CD4-positive, alpha-beta T cell treated with Interleukin-10 for 1 hour (primary cell): ENCODE measurements around the gene PPIA.
"Not testable (repeated sequence)": the region's sequence is repeated elsewhere in the genome, so short reads cannot be mapped to it uniquely, and the experiment has no call there.

Experiments used
- DNase-seq: peaks from one replicate; pipeline ENCODE4 v3.0.0-alpha.2; 2020

Gene PPIA

GRCh38 chr7:44791278-44792219 is 4.9 kb upstream of the PPIA start:
- DNase-seq = no peak

GRCh38 chr7:44793919-44794318 is 2.6 kb upstream of the PPIA start:
- no peak for DNase-seq

DNA sequence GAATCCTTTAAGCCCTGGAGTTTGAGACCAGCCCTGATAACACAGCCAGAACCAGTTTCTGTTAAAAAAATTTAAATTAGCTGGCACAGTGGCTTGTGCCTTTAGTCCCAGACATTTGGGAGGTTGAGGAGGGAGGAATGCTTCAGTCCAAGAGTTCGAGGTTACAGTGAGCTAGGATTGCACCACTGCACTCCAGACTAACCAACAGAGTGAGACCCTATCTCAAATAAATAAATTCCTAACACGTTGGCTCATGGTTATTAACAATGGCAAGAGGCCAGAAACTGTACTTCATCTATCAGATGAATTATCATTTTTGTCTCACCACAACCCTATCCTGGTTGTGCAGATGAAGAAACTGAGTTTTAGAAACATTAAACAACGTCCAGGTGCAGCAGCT is 2.1 kb upstream of the PPIA start:
- no peak for DNase-seq

GRCh38 chr7:44796034-44796503 is 412 bp upstream of the PPIA start:
- DNase-seq = no peak

GRCh38 chr7:44797329-44798258 is 1.1 kb downstream of the PPIA start:
- DNase-seq = peak; percentile 90

- DNase-seq = peak; percentile 15
Observed at GRCh38 chr7:44798649-44799305, 2.3 kb downstream of the PPIA start.

- DNase-seq = no peak
Observed at GRCh38 chr7:44799939-44800338, 3.5 kb downstream of the PPIA start.

DNA sequence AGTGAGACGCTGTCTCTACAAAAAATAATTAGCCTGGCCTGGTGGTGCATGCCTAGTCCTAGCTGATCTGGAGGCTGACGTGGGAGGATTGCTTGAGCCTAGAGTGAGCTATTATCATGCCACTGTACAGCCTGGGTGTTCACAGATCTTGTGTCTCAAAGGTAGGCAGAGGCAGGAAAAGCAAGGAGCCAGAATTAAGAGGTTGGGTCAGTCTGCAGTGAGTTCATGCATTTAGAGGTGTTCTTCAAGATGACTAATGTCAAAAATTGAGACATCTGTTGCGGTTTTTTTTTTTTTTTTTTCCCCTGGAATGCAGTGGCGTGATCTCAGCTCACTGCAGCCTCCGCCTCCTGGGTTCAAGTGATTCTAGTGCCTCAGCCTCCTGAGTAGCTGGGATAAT is 5.4 kb downstream of the PPIA start:
- no peak for DNase-seq

DNA sequence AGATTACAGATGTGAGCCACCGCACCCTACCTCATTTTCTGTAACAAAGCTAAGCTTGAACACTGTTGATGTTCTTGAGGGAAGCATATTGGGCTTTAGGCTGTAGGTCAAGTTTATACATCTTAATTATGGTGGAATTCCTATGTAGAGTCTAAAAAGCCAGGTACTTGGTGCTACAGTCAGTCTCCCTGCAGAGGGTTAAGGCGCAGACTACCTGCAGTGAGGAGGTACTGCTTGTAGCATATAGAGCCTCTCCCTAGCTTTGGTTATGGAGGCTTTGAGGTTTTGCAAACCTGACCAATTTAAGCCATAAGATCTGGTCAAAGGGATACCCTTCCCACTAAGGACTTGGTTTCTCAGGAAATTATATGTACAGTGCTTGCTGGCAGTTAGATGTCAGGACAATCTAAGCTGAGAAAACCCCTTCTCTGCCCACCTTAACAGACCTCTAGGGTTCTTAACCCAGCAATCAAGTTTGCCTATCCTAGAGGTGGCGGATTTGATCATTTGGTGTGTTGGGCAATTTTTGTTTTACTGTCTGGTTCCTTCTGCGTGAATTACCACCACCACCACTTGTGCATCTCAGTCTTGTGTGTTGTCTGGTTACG is 6.0 kb downstream of the PPIA start:
- DNase-seq = no peak

DNA sequence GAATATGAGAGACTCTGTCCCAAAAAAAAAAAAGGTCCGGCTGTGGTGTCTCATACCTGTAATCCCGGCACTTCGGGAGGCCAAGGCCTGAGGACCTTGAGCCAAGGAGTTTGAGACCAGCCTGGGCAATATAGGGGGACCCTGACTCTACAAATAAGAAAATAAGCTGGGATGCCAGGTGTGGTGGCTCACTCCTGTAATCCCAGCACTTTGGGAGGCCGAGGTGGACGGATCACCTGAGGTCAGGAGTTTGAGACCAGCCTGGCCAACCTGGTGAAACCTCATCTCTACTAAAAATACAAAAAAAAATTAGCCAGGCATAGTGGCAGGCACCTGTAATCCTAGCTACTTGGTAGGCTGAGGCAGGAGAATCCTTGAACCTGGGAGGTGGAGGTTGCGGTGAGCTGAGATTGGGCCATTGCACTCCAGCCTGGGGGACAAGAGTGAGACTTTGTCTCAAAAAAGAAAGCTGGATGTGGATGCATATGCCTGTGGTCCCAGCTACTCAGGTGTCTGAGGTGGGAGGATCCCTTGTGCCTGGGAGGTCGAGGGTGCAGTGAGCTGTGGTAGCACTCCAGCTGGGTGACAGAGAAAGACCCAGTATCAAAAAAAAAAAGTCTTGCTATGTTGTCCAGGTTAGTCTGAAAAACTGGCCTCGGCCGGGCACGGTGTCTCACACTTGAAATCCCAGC is 7.5 kb downstream of the PPIA start:
- DNase-seq = not testable (repeated sequence)

- no peak for DNase-seq
Observed at GRCh38 chr7:44805950-44806349, 9.5 kb downstream of the PPIA start.

DNA sequence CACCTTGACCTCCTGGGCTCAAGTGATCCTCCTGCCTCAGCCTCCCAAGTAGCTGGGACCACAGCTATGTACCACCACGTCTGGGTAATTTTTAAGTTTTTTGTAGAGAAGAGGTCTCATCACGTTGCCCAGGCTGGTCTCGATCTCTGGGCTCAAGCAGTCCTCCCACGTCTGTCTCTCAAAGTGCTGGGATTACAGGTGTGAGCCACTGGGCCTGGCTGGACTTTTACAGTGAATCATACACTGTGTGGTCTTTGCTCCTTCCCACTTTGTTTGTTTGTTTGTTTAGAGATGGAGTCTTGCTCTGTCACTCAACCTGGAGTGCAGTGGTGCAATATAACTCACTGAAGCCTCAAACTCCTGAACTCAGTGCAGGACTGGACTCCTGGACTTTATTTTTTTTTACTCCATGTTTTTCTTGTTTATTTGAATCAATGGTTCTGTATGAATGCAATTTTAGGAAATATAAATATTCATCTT is 12.5 kb downstream of the PPIA start:
- DNase-seq = no peak

DNA sequence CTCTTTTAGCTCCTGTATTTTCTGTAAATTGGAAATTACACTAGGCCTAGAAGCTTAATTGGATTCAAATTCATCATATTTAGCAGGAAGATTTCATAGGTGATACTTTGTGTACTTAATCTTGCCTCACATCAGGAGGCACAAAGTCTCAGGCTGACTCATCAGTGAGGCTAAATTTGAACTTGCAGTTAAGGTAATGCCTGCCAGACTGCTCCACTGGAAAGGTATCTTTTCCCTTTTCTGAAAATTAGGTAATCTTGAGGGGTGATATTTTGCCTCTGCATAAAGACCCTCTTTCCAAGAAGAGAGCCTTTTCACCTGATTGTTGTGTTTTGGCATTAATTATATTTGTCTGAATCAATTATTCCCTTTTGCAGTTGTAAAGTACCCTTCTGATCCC is 14.6 kb downstream of the PPIA start:
- DNase-seq = no peak

- no peak for DNase-seq
Observed at GRCh38 chr7:44811571-44811970, 15.1 kb downstream of the PPIA start.

GRCh38 chr7:44814919-44815318 is 18.4 kb downstream of the PPIA start:
- no peak for DNase-seq

DNA sequence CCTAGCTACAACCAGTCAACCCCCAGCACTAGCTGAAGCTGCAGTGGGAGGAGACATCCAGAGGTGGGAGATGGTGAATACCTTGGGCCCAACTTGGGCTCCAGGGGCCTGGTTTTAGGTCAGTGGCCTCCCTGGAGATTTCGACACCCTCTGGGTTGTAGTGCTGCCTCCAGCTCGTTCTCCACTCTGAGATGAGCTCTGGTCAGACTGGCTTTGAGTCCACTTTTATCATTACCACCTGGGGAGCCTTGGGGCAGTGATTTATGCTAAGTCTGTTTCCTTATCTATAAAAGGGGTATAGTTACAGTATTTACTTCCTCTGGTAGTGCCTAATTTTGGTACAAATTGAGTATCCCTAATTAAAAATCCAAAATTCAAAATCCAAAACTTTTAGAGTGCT is 22.8 kb downstream of the PPIA start:
- DNase-seq = no peak

- DNase-seq = no peak
Observed at GRCh38 chr7:44823255-44823781, 26.8 kb downstream of the PPIA start.

GRCh38 chr7:44824894-44825526 is 28.5 kb downstream of the PPIA start:
- no peak for DNase-seq

DNA sequence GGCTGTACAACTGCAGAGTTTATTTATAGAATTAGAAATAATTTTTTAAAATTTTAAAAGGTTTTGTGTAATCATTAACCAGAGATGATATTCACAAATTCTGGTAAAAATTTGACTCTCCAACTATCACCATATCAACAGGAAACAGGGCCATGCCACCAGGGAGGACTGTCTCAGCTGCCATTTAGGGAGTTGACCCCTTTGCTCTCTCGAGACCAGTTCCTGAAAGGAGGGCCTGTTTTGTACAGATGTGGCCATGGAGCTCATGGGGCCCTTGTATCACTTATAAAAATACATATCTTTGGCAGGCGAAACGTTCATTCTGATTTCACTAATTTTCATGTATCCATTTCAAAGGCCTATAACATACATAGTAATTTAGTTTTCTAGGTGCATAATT is 31.1 kb downstream of the PPIA start:
- no peak for DNase-seq

DNA sequence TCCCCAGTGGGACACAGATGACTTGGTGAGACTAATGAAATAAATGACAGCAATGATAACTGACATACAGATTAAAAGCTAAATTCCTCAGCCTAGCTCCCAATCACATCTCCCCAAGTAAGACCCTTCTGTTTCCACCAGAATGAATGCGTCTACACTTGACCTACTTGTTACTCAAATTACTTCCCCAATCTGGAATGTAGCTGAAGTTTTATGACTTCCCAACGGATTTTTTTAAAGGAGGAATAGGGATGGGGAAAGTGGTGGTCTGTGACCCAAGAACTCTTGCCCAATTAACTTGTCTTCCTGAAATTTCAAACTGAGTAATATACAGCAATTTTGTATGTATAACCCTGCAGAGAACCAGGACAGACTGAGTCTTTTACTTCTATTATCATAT is 42.3 kb downstream of the PPIA start:
- DNase-seq = no peak

GRCh38 chr7:44842675-44843074 is 46.2 kb downstream of the PPIA start:
- DNase-seq = not testable (repeated sequence)
